ENCODE measurements around the gene MRGPRX1. TPM values are rescaled to one million over a fixed set of nuclear protein-coding genes. Genes with fewer than 3 reads are reported as not detected.

Gene MRGPRX1
- not detected in 2 replicates for total RNA-seq

GRCh38 chr11:18939314-18939713, at the start of gene MRGPRX1:
Gene MRGPRX1 (minus strand): TSS chr11:18939414. CDS start chr11:18934784, 4,630 bp downstream.

Other genes starting within 250 kb of the MRGPRX1 start
- 0.30 and 0.33 TPM in 2 replicates for gene TMEM86A, start 240.6 kb downstream of the MRGPRX1 start, total RNA-seq
- gene IGSF22, start 213.2 kb downstream of the MRGPRX1 start, total RNA-seq = not detected in 2 replicates
- not detected in 2 replicates for gene PTPN5, start 147.6 kb downstream of the MRGPRX1 start, total RNA-seq
- gene MRGPRX2, start 121.3 kb upstream of the MRGPRX1 start, total RNA-seq = not detected in 2 replicates
- 12.6 and 14.7 TPM in 2 replicates for gene ZDHHC13, start 177.8 kb upstream of the MRGPRX1 start, total RNA-seq

All from smooth muscle cell of the pulmonary artery (primary cell).